HepG2 (cell line): ENCODE measurements around the gene CHN1. TPM values are rescaled to one million over a fixed set of nuclear protein-coding genes. Genes with fewer than 3 reads are reported as not detected.

ENCODE experiments used
- ATAC-seq: fragments of 200-7000 bp; cut with Tn5 transposase; 3 replicates; pipeline ENCODE4 v1.9.1; 2020; ENCODE audit warnings: mild to moderate bottlenecking, moderate library complexity
- BruUV-seq: library from RNA; stranded (reverse); fragments of 400-500 nt; replicated peaks from 2 replicates; lab custom pipeline; 2021; lab: Mats Ljungman, UMichigan
- CTCF ChIA-PET: fragments of 300-600 bp; formaldehyde crosslinking; extraction: SDS; loops from one replicate; lab custom pipeline; 2021; ENCODE audit warnings: low total read pairs, inconsistent platforms, low intra/inter-chr PET ratio; lab: Yijun Ruan, JAX
- POLR2A ChIA-PET: fragments of 350-600 bp; sonication (Branson Sonifier 250); formaldehyde crosslinking; loops from one replicate; lab custom pipeline; 2020; ENCODE audit warnings: antibody characterized with exemption, inconsistent platforms; lab: Yijun Ruan, JAX
- DNase-seq: peaks from one replicate; pipeline ENCODE4 v3.0.0-alpha.2; 2015; ENCODE audit warnings: low spot score
- FAIRE-seq: peaks from 3 replicates; lab custom pipeline; 2011; peaks lifted over from hg19 to GRCh38; lab: Jason Lieb, UNC
- H2AFZ ChIP-seq: one replicate; pipeline ENCODE4 v1.6.1; 2011; ENCODE audit warnings: low read length, inconsistent platforms
- H3K27ac ChIP-seq: fragments of 300-600 bp; 3 replicates; pipeline ENCODE4 v1.8.0; 2011; ENCODE audit warnings: mixed run types, mild to moderate bottlenecking, mixed read lengths, low read length, inconsistent platforms; ENCODE audit not compliant: insufficient read depth; ENCODE audit errors: extremely low read length
- H3K27me3 ChIP-seq, 2 experiments: fragments of 200-600 bp in 1 of 2; 2 replicates in 1 of 2; 3 replicates in 1 of 2; pipeline versions ENCODE4 v1.6.0 to v1.8.0; 2011; ENCODE audit warnings: low read length in 2 of 2, mild to moderate bottlenecking in 2 of 2, moderate library complexity in 2 of 2, inconsistent platforms in 1 of 2; ENCODE audit not compliant: insufficient read depth in 2 of 2, control insufficient read depth in 1 of 2
- H3K36me3 ChIP-seq, 2 experiments: fragments of 200-600 bp in 1 of 2; replicated peaks in 1 of 2; 2 replicates in 1 of 2; 3 replicates in 1 of 2; pipeline versions ENCODE4 v1.5.1 to v1.8.0; 2011; ENCODE audit warnings: low read length in 2 of 2, inconsistent platforms in 1 of 2; ENCODE audit not compliant: insufficient read depth in 2 of 2, control insufficient read depth in 1 of 2
- H3K4me1 ChIP-seq: 2 replicates; pipeline ENCODE4 v1.5.1; 2012; ENCODE audit warnings: low read length, inconsistent platforms; ENCODE audit not compliant: insufficient read depth
- H3K4me2 ChIP-seq: 2 replicates; pipeline ENCODE4 v1.6.0; 2011; ENCODE audit warnings: low read depth, low read length, inconsistent platforms
- H3K4me3 ChIP-seq, 3 experiments: fragments of 200-600 bp in 1 of 3; sonication (generic), shearing (Covaris generic) in 1 of 3; replicated peaks in 1 of 3; 2 replicates each; pipeline ENCODE4 v1.5.1; 2011 to 2016; ENCODE audit warnings: low read length in 3 of 3, inconsistent platforms in 2 of 3, low read depth in 2 of 3, mild to moderate bottlenecking in 2 of 3, control low read depth in 1 of 3, mixed read lengths in 1 of 3; ENCODE audit not compliant: insufficient read depth in 1 of 3
- H3K79me2 ChIP-seq: one replicate; pipeline ENCODE4 v1.6.1; 2011; ENCODE audit warnings: low read length, inconsistent platforms; ENCODE audit not compliant: insufficient read depth
- H3K9ac ChIP-seq: 2 replicates; pipeline ENCODE4 v1.6.0; 2011; ENCODE audit warnings: mild to moderate bottlenecking, low read depth, low read length, inconsistent platforms; ENCODE audit not compliant: insufficient read depth
- H3K9me3 ChIP-seq: 2 replicates; pipeline ENCODE4 v1.5.1; 2012; ENCODE audit warnings: mild to moderate bottlenecking, low read length
- H4K20me1 ChIP-seq: 2 replicates; pipeline ENCODE4 v1.6.0; 2011; ENCODE audit warnings: inconsistent platforms, mild to moderate bottlenecking, low read length, moderate library complexity; ENCODE audit not compliant: insufficient read depth
- DPF2 ChIP-seq: sonication (generic); formaldehyde crosslinking; IDR thresholded peaks from 2 replicates; pipeline ENCODE4 v1.4.0; 2020; ENCODE audit warnings: mild to moderate bottlenecking, low read depth, missing genetic modification reagents, borderline replicate concordance
- ELF1 ChIP-seq: sonication (generic); formaldehyde crosslinking; IDR thresholded peaks from 2 replicates; pipeline ENCODE4 v1.4.0; 2020; ENCODE audit warnings: missing genetic modification reagents
- EZH2 ChIP-seq: conservative IDR thresholded peaks from 2 replicates; pipeline ENCODE4 v1.6.1; 2012; ENCODE audit warnings: mild to moderate bottlenecking, low read depth, low read length, moderate library complexity
- FOXK2 ChIP-seq: fragments of 450-650 bp; IDR thresholded peaks from 2 replicates; pipeline ENCODE4 v1.6.1; 2016
- HNF4G ChIP-seq, 2 experiments: sonication (generic) in 1 of 2; formaldehyde crosslinking in 1 of 2; IDR thresholded peaks; 2 replicates each; pipeline versions ENCODE4 v1.4.0 to v1.6.1; 2011 to 2020; ENCODE audit warnings: borderline replicate concordance in 2 of 2, low read depth in 2 of 2, mild to moderate bottlenecking in 2 of 2, low read length in 1 of 2, missing genetic modification reagents in 1 of 2, moderate library complexity in 1 of 2
- KLF15 ChIP-seq: sonication (generic); formaldehyde crosslinking; IDR thresholded peaks from 2 replicates; pipeline ENCODE4 v1.8.1; 2023; ENCODE audit warnings: borderline replicate concordance, mild to moderate bottlenecking, inconsistent platforms, missing genetic modification reagents, mixed read lengths
- KLF9 ChIP-seq: IDR thresholded peaks from 2 replicates; pipeline ENCODE4 v1.6.1; 2016; ENCODE audit warnings: low read depth
- NFE2L2 ChIP-seq: fragments of 150-350 bp; IDR thresholded peaks from 2 replicates; pipeline ENCODE4 v1.6.1; 2014; ENCODE audit warnings: low read length
- RAD21 ChIP-seq: fragments of 450-650 bp; formaldehyde crosslinking; IDR thresholded peaks from 2 replicates; pipeline ENCODE4 v1.5.0; 2020; ENCODE audit warnings: mild to moderate bottlenecking
- RXRB ChIP-seq: IDR thresholded peaks from 2 replicates; pipeline ENCODE4 v1.6.1; 2016; ENCODE audit warnings: borderline replicate concordance, missing genetic modification reagents, missing compliant biosample characterization
- SOX13 ChIP-seq, 3 experiments: fragments of 450-650 bp in 1 of 3; sonication (generic) in 1 of 3; formaldehyde crosslinking in 1 of 3; IDR thresholded peaks in 2 of 3; conservative IDR thresholded peaks in 1 of 3; 2 replicates each; pipeline versions ENCODE4 v1.5.0 to v1.6.1; 2016 to 2020; ENCODE audit warnings: antibody characterized with exemption in 1 of 3, mild to moderate bottlenecking in 1 of 3, missing compliant biosample characterization in 1 of 3, missing genetic modification reagents in 1 of 3, moderate library complexity in 1 of 3
- TEAD3 ChIP-seq: optimal IDR thresholded peaks from 2 replicates; pipeline ENCODE3; 2016; ENCODE audit warnings: borderline replicate concordance
- ZNF260 ChIP-seq: sonication (generic); formaldehyde crosslinking; IDR thresholded peaks from 2 replicates; pipeline ENCODE4 v1.4.0; 2020; ENCODE audit warnings: missing genetic modification reagents, low read depth, mild to moderate bottlenecking, borderline replicate concordance
- ZNF772 ChIP-seq: sonication (generic); formaldehyde crosslinking; IDR thresholded peaks from 2 replicates; pipeline ENCODE4 v1.5.0; 2020; ENCODE audit warnings: mild to moderate bottlenecking, missing genetic modification reagents
- ZNF879 ChIP-seq: sonication (generic); formaldehyde crosslinking; IDR thresholded peaks from 2 replicates; pipeline ENCODE4 v1.8.1; 2023; ENCODE audit warnings: missing genetic modification reagents
- ZSCAN21 ChIP-seq: sonication (generic); formaldehyde crosslinking; IDR thresholded peaks from 2 replicates; pipeline ENCODE4 v1.8.0; 2022; ENCODE audit warnings: mild to moderate bottlenecking, missing genetic modification reagents, moderate library complexity, borderline replicate concordance
- WGBS: methylation state at CpG from one replicate; pipeline ENCODE4 v1.1.6; 2017; ENCODE audit warnings: low lambda C conversion rate; 5-methylcytosine and 5-hydroxymethylcytosine counted together
- in situ Hi-C: cut with HindIII; loops from 2 replicates; pipeline ENCODE4 v1.10.0; 2017; ENCODE audit warnings: low pct_unique_long_range_greater_than_20kb; ENCODE audit not compliant: extremely low pct_ligation_motif_present
- intact Hi-C: fragments of 100-400 bp; cut with micrococcal nuclease; formaldehyde crosslinking; loops from one replicate; pipeline ENCODE4 v1.10.0; 2022; ENCODE audit not compliant: unreplicated experiment
- polyA plus RNA-seq, 8 experiments: library from polyadenylated mRNA; depleted of rRNA in 3 of 8; stranded (reverse) in 7 of 8; unstranded in 1 of 8; fragments of >200 nt; fragmentation: Illumina TruSeq in 4 of 8; extraction: Trizol in 4 of 8; gene quantifications; 2 replicates each; pipeline versions ENCODE4 v1.2.1 to v1.2.3, GENCODE V29; 2011 to 2016; ENCODE audit warnings: low read depth in 4 of 8, missing spikeins in 1 of 8, mixed read lengths in 1 of 8; ENCODE audit not compliant: insufficient read depth in 1 of 8
- total RNA-seq, 5 experiments: library from RNA; depleted of rRNA; stranded (reverse); fragments of >200 nt; fragmentation: Illumina TruSeq; extraction: Trizol; gene quantifications; 2 replicates each; pipeline ENCODE4 v1.2.3, GENCODE V29; 2016; ENCODE audit warnings: low read depth in 1 of 5
- TF ChIP-seq, protein P1 (sequence below): sonication (generic); formaldehyde crosslinking; IDR thresholded peaks from 2 replicates; pipeline ENCODE4 v1.5.1; 2020; ENCODE audit warnings: mild to moderate bottlenecking, missing genetic modification reagents

The CHN1 gene
- total and polyA plus RNA-seq, 2 of the 13 experiments (the other 11 are each of a cell fraction or from before 2014, with no cell fraction given): 2.8 to 3.5 TPM

- Histone ChIP-seq H3K9ac (no peak overlapping the region), H3K27me3 (peaks cover 5 to 27% of the 10 kb centered on the region in 2 experiments; a peak in 4 of 5 replicates), H3K4me2 (no peak overlapping the region), H3K36me3 (no peaks in the 10 kb centered on the region), H3K4me3 (no peak overlapping the region), H3K79me2 (no peaks in the 10 kb centered on the region), H3K4me1 (no peaks in the 10 kb centered on the region), H3K27ac (no peak overlapping the region), H3K9me3 (no peaks in the 10 kb centered on the region), H2AFZ (no peak overlapping the region), H4K20me1 (no peaks in the 10 kb centered on the region)
- ChIA-PET CTCF (no interaction called here), POLR2A (no interaction called here)
- no peak for ATAC-seq
- TF ChIP-seq ZNF260 (CRISPR knock-in tag) (no peak), RAD21 (CRISPR knock-in tag) (no peak)
- DNase-seq: no peak
- 11% methylated on average over 5 of the region's 5 CpGs for WGBS
- in situ Hi-C loops (no loop called here), intact Hi-C loops (no loop called here)
- BruUV-seq: no TSS peak
- FAIRE-seq: no peak
Observed at GRCh38 chr2:174784909-174785308, 220.3 kb downstream of the CHN1 start.

DNA sequence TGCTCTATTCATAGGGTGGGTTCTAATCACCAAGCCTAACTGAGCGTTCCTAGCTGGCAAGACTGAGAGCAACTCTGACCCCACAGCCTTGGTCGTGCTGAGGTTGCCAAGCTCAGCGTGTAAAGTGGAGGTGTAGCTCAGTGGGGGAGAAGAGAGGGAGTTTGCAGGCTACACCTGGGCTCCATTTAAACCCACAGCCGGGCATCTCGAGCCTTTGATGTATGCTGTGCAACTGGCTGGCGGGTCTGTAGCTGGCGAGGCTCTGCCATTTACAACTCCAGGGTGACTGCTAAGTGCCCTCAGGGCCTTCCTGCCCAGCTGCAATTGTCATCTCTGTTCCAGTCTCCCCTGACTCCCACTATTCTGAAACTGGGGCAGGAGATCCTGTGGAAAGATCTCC is 220.9 kb downstream of the CHN1 start:
- H3K4me3 ChIP-seq: no peak overlapping the region
- no TSS peak for BruUV-seq
- H3K36me3 ChIP-seq: no peaks in the 10 kb centered on the region
- H3K9me3 ChIP-seq: no peaks in the 10 kb centered on the region
- no peaks in the 10 kb centered on the region for H3K4me1 ChIP-seq
- H3K27ac ChIP-seq: no peak overlapping the region
- no peak overlapping the region for H2AFZ ChIP-seq
- CTCF ChIA-PET: no interaction called here
- POLR2A ChIA-PET: no interaction called here
- peaks cover 5 to 32% of the 10 kb centered on the region in 2 experiments; a peak in 4 of 5 replicates for H3K27me3 ChIP-seq
- H3K4me2 ChIP-seq: no peak overlapping the region
- H4K20me1 ChIP-seq: no peaks in the 10 kb centered on the region
- no peak for DNase-seq
- H3K9ac ChIP-seq: no peak overlapping the region
- no peaks in the 10 kb centered on the region for H3K79me2 ChIP-seq
- no peak for FAIRE-seq
- 9% methylated on average over 5 of the region's 7 CpGs for WGBS
- ATAC-seq: no peak
- in situ Hi-C loops: no loop called here
- intact Hi-C loops: no loop called here
- TF ChIP-seq ELF1 (no peak), NFE2L2 (no peak), ZNF772 (no peak), TEAD3 (CRISPR knock-in tag) (no peak), KLF15 (CRISPR knock-in tag) (no peak), FOXK2 (no peak), SOX13 (IDR thresholded peaks at IDR 0.05) (no peak), SOX13 (CRISPR knock-in tag; conservative IDR thresholded peaks at IDR 0.05 in 1 of 2, IDR thresholded peaks at IDR 0.05 in 1 of 2) (no peak), KLF9 (CRISPR knock-in tag) (no peak), RXRB (CRISPR knock-in tag) (no peak), DPF2 (CRISPR knock-in tag) (no peak), HNF4G (IDR thresholded peaks at IDR 0.05; ENCODE audit: borderline replicate concordance, low read depth, low read length) (no peak), HNF4G (CRISPR knock-in tag; IDR thresholded peaks at IDR 0.05; ENCODE audit: borderline replicate concordance, low read depth) (no peak), EZH2 (no peak), ZSCAN21 (CRISPR knock-in tag) (no peak), ZNF879 (no peak)
- TF ChIP-seq, protein P1, sequence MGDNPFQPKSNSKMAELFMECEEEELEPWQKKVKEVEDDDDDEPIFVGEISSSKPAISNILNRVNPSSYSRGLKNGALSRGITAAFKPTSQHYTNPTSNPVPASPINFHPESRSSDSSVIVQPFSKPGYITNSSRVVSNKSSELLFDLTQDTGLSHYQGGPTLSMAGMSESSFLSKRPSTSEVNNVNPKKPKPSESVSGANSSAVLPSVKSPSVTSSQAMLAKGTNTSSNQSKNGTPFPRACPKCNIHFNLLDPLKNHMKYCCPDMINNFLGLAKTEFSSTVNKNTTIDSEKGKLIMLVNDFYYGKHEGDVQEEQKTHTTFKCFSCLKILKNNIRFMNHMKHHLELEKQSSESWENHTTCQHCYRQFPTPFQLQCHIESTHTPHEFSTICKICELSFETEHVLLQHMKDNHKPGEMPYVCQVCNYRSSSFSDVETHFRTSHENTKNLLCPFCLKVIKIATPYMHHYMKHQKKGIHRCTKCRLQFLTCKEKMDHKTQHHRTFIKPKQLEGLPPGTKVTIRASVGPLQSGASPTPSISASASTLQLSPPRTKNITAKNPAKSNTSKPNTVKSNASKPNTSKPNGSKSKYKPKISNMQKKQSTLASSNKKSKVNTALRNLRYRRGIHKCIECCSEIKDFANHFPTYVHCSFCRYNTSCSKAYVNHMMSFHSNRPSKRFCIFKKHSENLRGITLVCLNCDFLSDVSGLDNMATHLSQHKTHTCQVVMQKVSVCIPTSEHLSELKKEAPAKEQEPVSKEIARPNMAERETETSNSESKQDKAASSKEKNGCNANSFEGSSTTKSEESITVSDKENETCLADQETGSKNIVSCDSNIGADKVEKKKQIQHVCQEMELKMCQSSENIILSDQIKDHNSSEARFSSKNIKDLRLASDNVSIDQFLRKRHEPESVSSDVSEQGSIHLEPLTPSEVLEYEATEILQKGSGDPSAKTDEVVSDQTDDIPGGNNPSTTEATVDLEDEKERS: no peak
